ENCODE results near the gene MEIG1.
"Not testable (repeated sequence)": the region's sequence is repeated elsewhere in the genome, so short reads cannot be mapped to it uniquely, and the experiment has no call there.

The MEIG1 gene

GRCh38 chr10:14945108-14945507, 14.1 kb upstream of the MEIG1 start:
- no peak for TF ChIP-seq ZNF274 (IDR thresholded peaks at IDR 0.05; ENCODE audit: low read depth, low read length)
- H3K4me3 ChIP-seq (ENCODE audit: low read length), result no peak overlapping the region

- TF ChIP-seq ZNF274 (IDR thresholded peaks at IDR 0.05; ENCODE audit: low read depth, low read length), result no peak
- no peak overlapping the region for H3K4me3 ChIP-seq (ENCODE audit: low read length)
These were observed 11.9 kb upstream of the MEIG1 start for GRCh38 chr10:14947268-14947667.

- H3K4me3 ChIP-seq (ENCODE audit: low read length), result no peak overlapping the region
- TF ChIP-seq ZNF274 (IDR thresholded peaks at IDR 0.05; ENCODE audit: low read depth, low read length), result no peak
These were observed 9.9 kb upstream of the MEIG1 start for GRCh38 chr10:14949291-14949690.

- peak overlapping the region; percentile 72 for H3K4me3 ChIP-seq (ENCODE audit: low read length)
- no peak for TF ChIP-seq ZNF274 (IDR thresholded peaks at IDR 0.05; ENCODE audit: low read depth, low read length)
These were observed 6.3 kb upstream of the MEIG1 start for GRCh38 chr10:14952851-14953423.

- TF ChIP-seq ZNF274 (IDR thresholded peaks at IDR 0.05; ENCODE audit: low read depth, low read length), result no peak
- H3K4me3 ChIP-seq (ENCODE audit: low read length), result peak overlapping the region; percentile 72
These were observed 5.7 kb upstream of the MEIG1 start for GRCh38 chr10:14953424-14954000.

- no peak for TF ChIP-seq ZNF274 (IDR thresholded peaks at IDR 0.05; ENCODE audit: low read depth, low read length)
- peak within 1 kb of the TSS; percentile 72 for H3K4me3 ChIP-seq (ENCODE audit: low read length)
These were observed 5.0 kb upstream of the MEIG1 start, which contains the start of gene DCLRE1C for GRCh38 chr10:14954001-14954770. TSS of gene DCLRE1C (minus strand) at chr10:14954096. CDS start at chr10:14954010, 86 bp downstream.

- TF ChIP-seq ZNF274 (IDR thresholded peaks at IDR 0.05; ENCODE audit: low read depth, low read length), result no peak
- H3K4me3 ChIP-seq (ENCODE audit: low read length), result no peak overlapping the region
These were observed 4.3 kb upstream of the MEIG1 start for GRCh38 chr10:14954934-14955333.

- no peak for TF ChIP-seq ZNF274 (IDR thresholded peaks at IDR 0.05; ENCODE audit: low read depth, low read length)
- peak overlapping the region; percentile 68; the same call in 1 of the 2 replicates for H3K4me3 ChIP-seq (ENCODE audit: low read length)
These were observed 342 bp upstream of the MEIG1 start for GRCh38 chr10:14958872-14959220.

GRCh38 chr10:14967897-14968296, 8.7 kb downstream of the MEIG1 start:
- TF ChIP-seq ZNF274 (IDR thresholded peaks at IDR 0.05; ENCODE audit: low read depth, low read length), result no peak

GRCh38 chr10:14971867-14972448, 12.8 kb downstream of the MEIG1 start:
- no peak overlapping the region for H3K4me3 ChIP-seq (ENCODE audit: low read length)
- TF ChIP-seq ZNF274 (IDR thresholded peaks at IDR 0.05; ENCODE audit: low read depth, low read length), result no peak

More at GRCh38 chr10:14967897-14968296, 8.7 kb downstream of the MEIG1 start:
- H3K4me3 ChIP-seq (ENCODE audit: low read length), result no peak overlapping the region

GRCh38 chr10:14974153-14974998, 15.2 kb downstream of the MEIG1 start:
- H3K4me3 ChIP-seq (ENCODE audit: low read length), result not testable (repeated sequence)

GRCh38 chr10:14975672-14976273, 16.6 kb downstream of the MEIG1 start:
- no peak overlapping the region for H3K4me3 ChIP-seq (ENCODE audit: low read length)

GRCh38 chr10:14982744-14983143, 23.6 kb downstream of the MEIG1 start:
- H3K4me3 ChIP-seq (ENCODE audit: low read length), result no peak overlapping the region
- TF ChIP-seq ZNF274 (IDR thresholded peaks at IDR 0.05; ENCODE audit: low read depth, low read length), result no peak

More at GRCh38 chr10:14975672-14976273, 16.6 kb downstream of the MEIG1 start:
- TF ChIP-seq ZNF274 (IDR thresholded peaks at IDR 0.05; ENCODE audit: low read depth, low read length), result no peak

- not testable (repeated sequence) for H3K4me3 ChIP-seq (ENCODE audit: low read length)
These were observed 30.4 kb downstream of the MEIG1 start for GRCh38 chr10:14989552-14989951.

GRCh38 chr10:14991035-14991749, 32.0 kb downstream of the MEIG1 start:
- H3K4me3 ChIP-seq (ENCODE audit: low read length), result not testable (repeated sequence)

- not testable (repeated sequence) for H3K4me3 ChIP-seq (ENCODE audit: low read length)
These were observed 33.1 kb downstream of the MEIG1 start for GRCh38 chr10:14992336-14992735.

GRCh38 chr10:14993500-14994455, 34.6 kb downstream of the MEIG1 start:
- not testable (repeated sequence) for H3K4me3 ChIP-seq (ENCODE audit: low read length)
